Osteocyte (in vitro differentiated cells): ENCODE results near the gene RPS6KA6. TPM values are rescaled to one million over a fixed set of nuclear protein-coding genes. Genes with fewer than 3 reads are reported as not detected.

Source experiments
- DNase-seq: peaks from one replicate; pipeline ENCODE4 v3.0.0; 2021; ENCODE audit warnings: mixed read lengths; ENCODE audit not compliant: unreplicated experiment; ENCODE audit errors: extremely low spot score
- H3K27ac Mint-ChIP-seq: one replicate; pipeline ENCODE4 v1.8.0; 2021; ENCODE audit warnings: mild to moderate bottlenecking, mixed read lengths; ENCODE audit not compliant: unreplicated experiment
- H3K27me3 Mint-ChIP-seq: one replicate; pipeline ENCODE4 v1.8.0; 2021; ENCODE audit warnings: mixed read lengths; ENCODE audit not compliant: unreplicated experiment
- H3K36me3 Mint-ChIP-seq: one replicate; pipeline ENCODE4 v1.8.0; 2021; ENCODE audit warnings: mixed read lengths; ENCODE audit not compliant: unreplicated experiment
- H3K4me1 Mint-ChIP-seq: one replicate; pipeline ENCODE4 v1.8.0; 2021; ENCODE audit warnings: mixed read lengths; ENCODE audit not compliant: unreplicated experiment
- H3K4me3 Mint-ChIP-seq: one replicate; pipeline ENCODE4 v1.8.0; 2021; ENCODE audit warnings: mild to moderate bottlenecking, moderate library complexity, mixed read lengths; ENCODE audit not compliant: unreplicated experiment
- H3K9me3 Mint-ChIP-seq: one replicate; pipeline ENCODE4 v1.8.0; 2021; ENCODE audit warnings: mixed read lengths; ENCODE audit not compliant: unreplicated experiment
- CTCF ChIP-seq: fragments of 200-600 bp; sonication (generic); IDR thresholded peaks from 2 replicates; pipeline ENCODE4 v1.5.0; 2021; ENCODE audit warnings: antibody characterized with exemption, mild to moderate bottlenecking, moderate library complexity
- total RNA-seq: library from RNA; stranded (reverse); gene quantifications from 2 replicates; pipeline ENCODE4 v1.2.1, GENCODE V29; 2021

RPS6KA6 gene
- total RNA-seq, 1 donor from 2014 or later, result 2.3 TPM

GRCh38 chrX:84160736-84161135 lies 27.3 kb downstream of the RPS6KA6 start:
- Mint-ChIP-seq H3K27ac (no peak overlapping the region), H3K9me3 (peaks cover 3% of the 10 kb centered on the region), H3K36me3 (no peaks in the 10 kb centered on the region), H3K27me3 (no peaks in the 10 kb centered on the region), H3K4me1 (peaks cover 6% of the 10 kb centered on the region), H3K4me3 (no peak overlapping the region)
- DNase-seq, result no peak
- no peak for TF ChIP-seq CTCF

DNA sequence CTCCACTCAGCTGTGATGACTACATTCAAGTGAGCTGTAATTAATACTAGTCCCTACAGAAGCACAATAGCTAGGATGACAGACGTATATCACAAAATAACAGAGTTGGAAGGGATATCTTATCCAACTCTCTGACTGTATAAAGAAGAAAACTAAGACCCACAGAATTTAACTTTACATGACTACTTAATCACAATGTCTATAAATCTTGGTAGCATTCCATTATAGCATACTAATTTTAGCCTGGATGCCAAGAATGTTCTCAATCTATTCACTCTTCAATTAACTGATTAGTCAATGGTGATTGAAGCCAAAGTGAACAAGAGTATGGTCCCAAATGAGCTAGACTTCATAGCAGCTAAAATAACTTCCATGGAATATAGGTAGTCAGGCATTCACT lies 31.2 kb downstream of the RPS6KA6 start:
- Mint-ChIP-seq H3K27ac (no peak overlapping the region), H3K4me1 (no peaks in the 10 kb centered on the region), H3K36me3 (no peaks in the 10 kb centered on the region), H3K9me3 (no peaks in the 10 kb centered on the region), H3K4me3 (no peak overlapping the region), H3K27me3 (no peaks in the 10 kb centered on the region)
- no peak for DNase-seq
- no peak for TF ChIP-seq CTCF

GRCh38 chrX:84155938-84156337 lies 32.1 kb downstream of the RPS6KA6 start:
- Mint-ChIP-seq H3K4me1 (no peaks in the 10 kb centered on the region), H3K9me3 (no peaks in the 10 kb centered on the region), H3K27ac (no peak overlapping the region), H3K4me3 (no peak overlapping the region), H3K27me3 (no peaks in the 10 kb centered on the region), H3K36me3 (no peaks in the 10 kb centered on the region)
- DNase-seq, result no peak
- TF ChIP-seq CTCF, result no peak

GRCh38 chrX:84153538-84153937 lies 34.5 kb downstream of the RPS6KA6 start:
- no peak for DNase-seq
- H3K9me3 Mint-ChIP-seq, result peaks cover 3% of the 10 kb centered on the region
- no peaks in the 10 kb centered on the region for H3K4me1 Mint-ChIP-seq
- H3K27ac Mint-ChIP-seq, result no peak overlapping the region
- no peaks in the 10 kb centered on the region for H3K27me3 Mint-ChIP-seq
- TF ChIP-seq CTCF, result no peak
- no peak overlapping the region for H3K4me3 Mint-ChIP-seq
- H3K36me3 Mint-ChIP-seq, result no peaks in the 10 kb centered on the region

- Mint-ChIP-seq H3K36me3 (no peaks in the 10 kb centered on the region), H3K9me3 (peaks cover 21% of the 10 kb centered on the region), H3K27ac (no peak overlapping the region), H3K4me3 (no peak overlapping the region), H3K27me3 (no peaks in the 10 kb centered on the region), H3K4me1 (no peaks in the 10 kb centered on the region)
- TF ChIP-seq CTCF, result no peak
- no peak for DNase-seq
Measured at GRCh38 chrX:84144991-84145390, 43.0 kb downstream of the RPS6KA6 start.
